ENCODE measurements around the gene WSB1. TPM values are rescaled to one million over a fixed set of nuclear protein-coding genes. Genes with fewer than 3 reads are reported as not detected.
A peak's percentile ranks its signal among the peaks of the same experiment; 100 is the strongest.
"Not testable (repeated sequence)": the region's sequence is repeated elsewhere in the genome, so short reads cannot be mapped to it uniquely, and the experiment has no call there.

WSB1 gene
- total and polyA plus RNA-seq, 9 of the 15 experiments (the other 6 are each of a cell fraction or from before 2014, with no cell fraction given) = 22.8 to 229 (median 81.1) TPM

DNA sequence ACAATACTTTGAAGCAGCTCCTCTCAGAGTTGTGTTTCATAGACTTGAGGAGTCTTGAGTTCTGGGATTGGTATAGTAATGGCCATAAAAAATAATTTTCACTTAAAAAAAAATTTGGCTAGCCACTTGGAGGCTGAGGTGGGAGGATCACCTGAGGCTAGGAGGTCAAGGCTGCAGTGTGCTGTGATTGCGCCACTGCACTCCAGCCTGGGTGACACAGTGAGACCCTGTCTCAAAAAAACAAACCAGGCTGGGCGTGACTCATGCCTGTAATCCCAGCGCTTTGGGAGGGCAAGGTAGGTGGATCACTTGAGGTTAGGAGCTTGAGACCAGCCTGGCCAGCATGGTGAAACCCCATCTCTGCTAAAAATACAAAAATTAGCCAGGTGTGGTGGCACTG is 14.8 kb upstream of the WSB1 start:
- H3K4me3 ChIP-seq; in situ Hi-C loops (cut with MboI); H3K9ac ChIP-seq (ENCODE audit: insufficient read depth in 1 of 2, low read depth in 2 of 2, low read length in 2 of 2); H3K79me2 ChIP-seq (ENCODE audit: control insufficient read depth, insufficient read depth, low read length); H4K20me1 ChIP-seq (replicated peaks; ENCODE audit: control insufficient read depth, insufficient read depth, low read length); DNase-seq (ENCODE audit: extremely low read depth in 1 of 4, low spot score in 3 of 4); H3K36me3 ChIP-seq (ENCODE audit: control insufficient read depth, insufficient read depth, low read length); H3K4me1 ChIP-seq (replicated peaks in 1 of 2; ENCODE audit: control insufficient read depth in 2 of 2, insufficient read depth in 2 of 2, low read length in 2 of 2); intact Hi-C loops (cut with micrococcal nuclease); H3K9me3 ChIP-seq (replicated peaks; ENCODE audit: control insufficient read depth, insufficient read depth, low read depth, low read length); H3K4me2 ChIP-seq (ENCODE audit: insufficient read depth, low read length); ATAC-seq; H3K27me3 ChIP-seq (ENCODE audit: control insufficient read depth in 2 of 2, insufficient read depth in 2 of 2, low read length in 2 of 2); FAIRE-seq; H3K9me1 ChIP-seq (ENCODE audit: control insufficient read depth, insufficient read depth, low read length); H3K27ac ChIP-seq (ENCODE audit: extremely low read depth, low read depth, low read length); BruUV-seq (replicated peaks); H2AFZ ChIP-seq (ENCODE audit: low read depth, low read length): not testable (repeated sequence)
- ChIA-PET POLR2A (interaction anchor here (1.0 to 1.3 kb wide), 3 partner anchors 14 to 17 kb away, joined by 4 to 6 read pairs (median 4); partner anchors contain the start of gene WSB1), CTCF (ENCODE audit: low intra/inter-chr PET ratio) (interaction anchor here (0.7 kb wide), 1 partner anchor 116 kb away, joined by 3 read pairs; no protein-coding TSS in a partner anchor)
- 47% methylated on average over 3 of the region's 3 CpGs for WGBS (ENCODE audit: insufficient coverage, low coverage, missing lambda C conversion rate)
- 0 out of 4 replicates have a peak, but pooled peaks of 1 of the 2 experiments have one; percentile 18 for TF ChIP-seq ZNF639 (CRISPR knock-in tag; conservative IDR thresholded peaks at IDR 0.05 in 1 of 2, IDR thresholded peaks at IDR 0.05 in 1 of 2)

DNA sequence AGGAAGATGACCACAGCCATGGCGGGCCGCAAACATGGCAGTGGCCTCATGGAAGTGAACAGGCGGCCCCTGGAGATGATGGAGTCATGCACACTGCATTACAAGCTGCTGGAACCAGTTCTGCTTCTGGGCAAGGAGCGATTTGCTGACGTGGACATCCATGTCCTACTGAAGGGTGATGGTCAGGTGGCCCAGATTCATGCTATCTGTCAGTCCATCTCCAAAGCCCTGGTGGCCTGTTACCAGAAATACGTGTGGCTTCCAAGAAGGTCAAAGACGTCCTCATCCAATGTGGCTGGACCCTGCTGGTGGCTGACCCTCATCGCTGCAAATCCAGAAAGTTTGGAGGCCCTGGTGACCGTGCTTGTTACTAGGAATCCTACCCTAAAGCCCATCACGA is 13.4 kb upstream of the WSB1 start:
- Histone ChIP-seq H3K79me2 (ENCODE audit: control insufficient read depth, insufficient read depth, low read length) (no peaks in the 10 kb centered on the region), H3K4me1 (replicated peaks in 1 of 2; ENCODE audit: control insufficient read depth in 2 of 2, insufficient read depth in 2 of 2, low read length in 2 of 2) (peaks cover 5% of the 10 kb centered on the region in 2 experiments; a peak in 2 of 5 replicates), H3K9me3 (replicated peaks; ENCODE audit: control insufficient read depth, insufficient read depth, low read depth, low read length) (no peaks in the 10 kb centered on the region), H3K9me1 (ENCODE audit: control insufficient read depth, insufficient read depth, low read length) (no peaks in the 10 kb centered on the region), H3K27me3 (ENCODE audit: control insufficient read depth in 2 of 2, insufficient read depth in 2 of 2, low read length in 2 of 2) (no peaks in the 10 kb centered on the region), H3K9ac (ENCODE audit: insufficient read depth in 1 of 2, low read depth in 2 of 2, low read length in 2 of 2) (no peak overlapping the region), H3K4me2 (ENCODE audit: insufficient read depth, low read length) (no peak overlapping the region), H3K27ac (ENCODE audit: extremely low read depth, low read depth, low read length) (no peak overlapping the region), H3K36me3 (ENCODE audit: control insufficient read depth, insufficient read depth, low read length) (no peaks in the 10 kb centered on the region), H2AFZ (ENCODE audit: low read depth, low read length) (peak overlapping the region; percentile 5; the same call in 1 of the 2 replicates), H3K4me3 (no peak overlapping the region), H4K20me1 (replicated peaks; ENCODE audit: control insufficient read depth, insufficient read depth, low read length) (no peaks in the 10 kb centered on the region)
- POLR2A ChIA-PET = interaction anchor here (0.8 to 2.2 kb wide), 2 partner anchors 11 to 14 kb away, joined by 6 to 10 read pairs; partner anchors contain the start of gene WSB1
- intact Hi-C loops (cut with micrococcal nuclease) (no loop called here), in situ Hi-C loops (cut with MboI) (no loop called here)
- 27% methylated on average over 10 of the region's 10 CpGs for WGBS (ENCODE audit: insufficient coverage, low coverage, missing lambda C conversion rate)
- BruUV-seq (replicated peaks) = no TSS peak
- CTCF ChIA-PET (ENCODE audit: low intra/inter-chr PET ratio) = no interaction called here
- DNase-seq (ENCODE audit: extremely low read depth in 1 of 4, low spot score in 3 of 4) (peak in 1 of 4 experiments; percentile 20), FAIRE-seq (no peak), ATAC-seq (peak; percentile 50)
- TF ChIP-seq C11orf30 (IDR thresholded peaks at IDR 0.05; ENCODE audit: low read depth) (peak; percentile 67), MAFK (IDR thresholded peaks at IDR 0.05; ENCODE audit: low read length) (peak; percentile 39; the same call in 1 of the 2 replicates), ZZZ3 (IDR thresholded peaks at IDR 0.05) (no peak), EP400 (IDR thresholded peaks at IDR 0.05) (0 out of 2 replicates have a peak, but pooled peaks have one; percentile 33), MAFG (tag; conservative IDR thresholded peaks at IDR 0.05) (0 out of 2 replicates have a peak, but pooled peaks have one; percentile 39), CTBP1 (IDR thresholded peaks at IDR 0.05; ENCODE audit: borderline replicate concordance) (peak; percentile 37; the same call in 1 of the 2 replicates), CHD1 (IDR thresholded peaks at IDR 0.05; ENCODE audit: low read length) (no peak)
- TF ChIP-seq, protein P1, sequence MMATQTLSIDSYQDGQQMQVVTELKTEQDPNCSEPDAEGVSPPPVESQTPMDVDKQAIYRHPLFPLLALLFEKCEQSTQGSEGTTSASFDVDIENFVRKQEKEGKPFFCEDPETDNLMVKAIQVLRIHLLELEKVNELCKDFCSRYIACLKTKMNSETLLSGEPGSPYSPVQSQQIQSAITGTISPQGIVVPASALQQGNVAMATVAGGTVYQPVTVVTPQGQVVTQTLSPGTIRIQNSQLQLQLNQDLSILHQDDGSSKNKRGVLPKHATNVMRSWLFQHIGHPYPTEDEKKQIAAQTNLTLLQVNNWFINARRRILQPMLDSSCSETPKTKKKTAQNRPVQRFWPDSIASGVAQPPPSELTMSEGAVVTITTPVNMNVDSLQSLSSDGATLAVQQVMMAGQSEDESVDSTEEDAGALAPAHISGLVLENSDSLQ (IDR thresholded peaks at IDR 0.05) = peak; percentile 16; the same call in 1 of the 2 replicates
- TF ChIP-seq, protein P2, sequence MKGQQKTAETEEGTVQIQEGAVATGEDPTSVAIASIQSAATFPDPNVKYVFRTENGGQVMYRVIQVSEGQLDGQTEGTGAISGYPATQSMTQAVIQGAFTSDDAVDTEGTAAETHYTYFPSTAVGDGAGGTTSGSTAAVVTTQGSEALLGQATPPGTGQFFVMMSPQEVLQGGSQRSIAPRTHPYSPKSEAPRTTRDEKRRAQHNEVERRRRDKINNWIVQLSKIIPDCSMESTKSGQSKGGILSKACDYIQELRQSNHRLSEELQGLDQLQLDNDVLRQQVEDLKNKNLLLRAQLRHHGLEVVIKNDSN (CRISPR knock-in tag; IDR thresholded peaks at IDR 0.05) = 0 out of 2 replicates have a peak, but pooled peaks have one; percentile 15
- TF ChIP-seq, protein P3, sequence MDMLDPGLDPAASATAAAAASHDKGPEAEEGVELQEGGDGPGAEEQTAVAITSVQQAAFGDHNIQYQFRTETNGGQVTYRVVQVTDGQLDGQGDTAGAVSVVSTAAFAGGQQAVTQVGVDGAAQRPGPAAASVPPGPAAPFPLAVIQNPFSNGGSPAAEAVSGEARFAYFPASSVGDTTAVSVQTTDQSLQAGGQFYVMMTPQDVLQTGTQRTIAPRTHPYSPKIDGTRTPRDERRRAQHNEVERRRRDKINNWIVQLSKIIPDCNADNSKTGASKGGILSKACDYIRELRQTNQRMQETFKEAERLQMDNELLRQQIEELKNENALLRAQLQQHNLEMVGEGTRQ (CRISPR knock-in tag; IDR thresholded peaks at IDR 0.05) = peak; percentile 43; the same call in 1 of the 2 replicates
